Urothelium cell line (cell line): ENCODE data around the gene GDPGP1.

Experiments used
- DNase-seq: peaks from one replicate; pipeline ENCODE4 v3.0.0; 2011; ENCODE audit warnings: low spot score, mixed read lengths
- FAIRE-seq: peaks from 2 replicates; lab custom pipeline; 2011; peaks lifted over from hg19 to GRCh38; lab: Jason Lieb, UNC

GDPGP1 gene

DNA sequence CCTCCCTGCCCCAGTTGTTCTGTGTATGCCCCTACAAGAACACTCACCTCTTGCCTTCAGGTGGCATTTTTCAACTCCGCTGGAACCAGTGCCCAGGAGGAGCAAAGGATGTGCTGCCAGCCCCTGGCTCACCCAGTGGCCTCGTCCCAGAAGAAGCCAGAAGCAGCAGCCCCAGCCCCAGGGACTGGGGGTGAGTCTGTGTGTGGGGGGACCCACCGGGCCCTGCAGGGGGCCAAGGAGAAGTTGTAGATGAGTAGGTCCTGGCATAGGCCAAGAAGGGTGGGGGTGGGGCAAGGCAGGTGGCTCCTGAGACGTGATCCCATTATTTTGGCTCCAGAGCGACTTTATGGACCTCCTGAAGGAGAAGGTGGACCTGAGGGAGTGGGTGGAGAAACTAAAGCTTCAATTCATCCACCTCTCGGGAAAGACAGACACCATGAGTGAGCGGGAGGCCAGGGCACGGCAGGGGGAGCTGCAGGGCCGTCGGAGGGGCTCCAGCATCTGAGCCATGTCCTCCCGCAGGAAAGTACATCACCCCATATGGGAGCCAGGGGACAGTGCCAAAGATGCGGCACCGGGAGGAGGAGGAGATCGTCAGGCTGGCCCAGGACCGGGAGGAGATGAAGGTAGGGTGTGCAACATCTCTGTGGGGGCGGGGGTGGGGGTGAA lies 60.7 kb downstream of the GDPGP1 start:
- DNase-seq (no peak), FAIRE-seq (no peak)

DNA sequence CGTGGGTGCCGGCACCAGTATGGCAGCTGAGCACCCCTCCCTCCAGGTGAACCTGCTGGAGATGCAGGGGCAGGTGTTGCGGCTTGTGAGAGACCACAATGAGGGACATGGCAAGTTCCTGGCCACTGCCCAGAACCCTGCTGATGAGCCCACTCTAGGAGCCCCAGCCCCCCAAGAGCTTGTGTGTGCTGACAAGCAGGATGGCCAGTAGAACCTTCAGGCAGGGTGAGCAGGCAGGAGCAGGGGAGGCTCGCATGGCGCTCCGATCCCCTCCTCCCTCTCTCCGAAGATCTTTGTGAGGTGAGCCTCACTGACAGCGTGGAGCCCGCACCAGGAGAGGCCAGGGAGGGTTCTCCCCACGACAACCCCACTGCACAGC lies 61.2 kb downstream of the GDPGP1 start:
- no peak for DNase-seq
- no peak for FAIRE-seq
